Fibroblast of pulmonary artery (primary cell): ENCODE measurements around the gene KAT5.
"Not testable (repeated sequence)": the region's sequence is repeated elsewhere in the genome, so short reads cannot be mapped to it uniquely, and the experiment has no call there.

ENCODE experiments used
- DNase-seq: peaks from one replicate; pipeline ENCODE4 v3.0.0-alpha.2; 2010; ENCODE audit warnings: low read depth
- H3K4me3 ChIP-seq: replicated peaks from 2 replicates; pipeline ENCODE4 v1.5.1; 2011; ENCODE audit warnings: low read depth, mild to moderate bottlenecking, control low read depth, low read length, moderate library complexity
- CTCF ChIP-seq: IDR thresholded peaks from 2 replicates; pipeline ENCODE4 v1.5.1; 2011; ENCODE audit warnings: mild to moderate bottlenecking, control low read depth, low read length, inconsistent platforms; ENCODE audit errors: missing control alignments

The KAT5 gene

GRCh38 chr11:65711785-65712632, at the start of gene KAT5:
TSS of gene KAT5 (plus strand) at chr11:65712252. CDS start at chr11:65712268, 16 bp downstream.
- peak; percentile 96 for TF ChIP-seq CTCF
- peak within 1 kb of the TSS; percentile 67 for H3K4me3 ChIP-seq
- DNase-seq = peak; percentile 99

- peak within 1 kb of the TSS; percentile 98 for H3K4me3 ChIP-seq
- no peak for TF ChIP-seq CTCF
- peak; percentile 94 for DNase-seq
These were observed 49.0 kb upstream of the KAT5 start, which contains the start of gene RELA for GRCh38 chr11:65662799-65663638. TSS of gene RELA (minus strand) at chr11:65662916. CDS start at chr11:65662832, 84 bp downstream.

- TF ChIP-seq CTCF = no peak
- DNase-seq = peak; percentile 75
- peak overlapping the region; percentile 98 for H3K4me3 ChIP-seq
These were observed 48.3 kb upstream of the KAT5 start for GRCh38 chr11:65663639-65664200.

GRCh38 chr11:65672180-65672860, 39.7 kb upstream of the KAT5 start:
- DNase-seq = no peak
- no peak overlapping the region for H3K4me3 ChIP-seq
- no peak for TF ChIP-seq CTCF

GRCh38 chr11:65672982-65673381, 39.1 kb upstream of the KAT5 start:
- no peak for DNase-seq
- no peak for TF ChIP-seq CTCF
- no peak overlapping the region for H3K4me3 ChIP-seq

- TF ChIP-seq CTCF = no peak
- no peak for DNase-seq
- no peak overlapping the region for H3K4me3 ChIP-seq
These were observed 31.8 kb upstream of the KAT5 start for GRCh38 chr11:65680192-65680743.

GRCh38 chr11:65683480-65683879, 28.6 kb upstream of the KAT5 start:
- not testable (repeated sequence) for H3K4me3 ChIP-seq, DNase-seq
